B cell (primary cell): ENCODE results near the gene KCNC2. TPM values are rescaled to one million over a fixed set of nuclear protein-coding genes. Genes with fewer than 3 reads are reported as not detected.

Experiments
- ATAC-seq: fragments of 200-7000 bp; cut with Tn5 transposase; one replicate; pipeline ENCODE4 v1.10.0; 2021; ENCODE audit warnings: low read depth, mild to moderate bottlenecking, moderate number of reproducible peaks, moderate library complexity
- CTCF ChIA-PET: fragments of 350-600 bp; sonication (Branson Sonifier 250); formaldehyde crosslinking; loops from one replicate; lab custom pipeline; 2021; ENCODE audit warnings: antibody characterized with exemption, inconsistent platforms; lab: Charles Lee
- POLR2A ChIA-PET: fragments of 350-600 bp; sonication (Branson Sonifier 250); formaldehyde crosslinking; loops from one replicate; lab custom pipeline; 2021; ENCODE audit warnings: antibody characterized with exemption; lab: Charles Lee
- DNase-seq: peaks from one replicate; pipeline ENCODE4 v3.0.0; 2013
- H2AFZ ChIP-seq: 2 replicates; pipeline ENCODE4 v1.6.1; 2012; ENCODE audit warnings: mild to moderate bottlenecking, low read depth, low read length; ENCODE audit not compliant: insufficient read depth, poor library complexity, severe bottlenecking
- H3K27ac ChIP-seq, 2 donors: 1 replicate in 1 of 2; 2 replicates in 1 of 2; pipeline ENCODE4 v1.5.1; 2012 to 2013; ENCODE audit warnings: low read length in 2 of 2, mild to moderate bottlenecking in 2 of 2, moderate library complexity in 1 of 2
- H3K27me3 ChIP-seq, 4 experiments: fragments of 200-600 bp in 1 of 4; sonication (generic) in 1 of 4; replicated peaks in 1 of 4; 1 replicate in 2 of 4; 2 replicates in 2 of 4; pipeline versions ENCODE4 v1.6.1 to v1.7.0; 2013 to 2016; ENCODE audit warnings: low read length in 3 of 4, mild to moderate bottlenecking in 2 of 4, mixed read lengths in 1 of 4, moderate library complexity in 1 of 4; ENCODE audit not compliant: insufficient read depth in 4 of 4, control insufficient read depth in 3 of 4; ENCODE audit errors: control extremely low read depth in 1 of 4
- H3K36me3 ChIP-seq, 2 experiments: replicated peaks in 1 of 2; 1 replicate in 1 of 2; 2 replicates in 1 of 2; pipeline versions ENCODE4 v1.6.1 to v1.7.1; 2013; ENCODE audit warnings: low read length in 1 of 2; ENCODE audit not compliant: insufficient read depth in 2 of 2, control insufficient read depth in 1 of 2; ENCODE audit errors: control extremely low read depth in 1 of 2, extremely low read depth in 1 of 2
- H3K4me1 ChIP-seq, 2 donors: fragments of 200-600 bp in 1 of 2; sonication (generic) in 1 of 2; 1 replicate in 1 of 2; 2 replicates in 1 of 2; pipeline versions ENCODE4 v1.5.1 to v1.6.1; 2013 to 2017; ENCODE audit warnings: low read length in 2 of 2; ENCODE audit not compliant: control insufficient read depth in 2 of 2, insufficient read depth in 2 of 2
- H3K4me2 ChIP-seq: replicated peaks from 2 replicates; pipeline ENCODE3; 2012; ENCODE audit warnings: mild to moderate bottlenecking, low read depth, low read length; ENCODE audit not compliant: poor library complexity, severe bottlenecking
- H3K4me3 ChIP-seq, 5 experiments: fragments of 200-600 bp in 1 of 5; sonication (generic) in 1 of 5; 1 replicate in 3 of 5; 2 replicates in 2 of 5; pipeline versions ENCODE4 v1.5.1 to v1.7.0; 2011 to 2016; ENCODE audit warnings: low read length in 4 of 5, mild to moderate bottlenecking in 4 of 5, low read depth in 2 of 5, control low read depth in 1 of 5, moderate library complexity in 1 of 5; ENCODE audit not compliant: insufficient read depth in 1 of 5; ENCODE audit errors: control extremely low read depth in 1 of 5, extremely low read depth in 1 of 5
- H3K79me2 ChIP-seq: fragments of 200-600 bp; sonication (generic); one replicate; pipeline ENCODE4 v1.6.0; 2016; ENCODE audit warnings: low read length; ENCODE audit not compliant: control insufficient read depth, insufficient read depth
- H3K9ac ChIP-seq: fragments of 200-600 bp; sonication (generic); 2 replicates; pipeline ENCODE4 v1.6.1; 2017; ENCODE audit warnings: mild to moderate bottlenecking, low read length, moderate library complexity
- H3K9me3 ChIP-seq, 3 donors: one replicate each; pipeline versions ENCODE4 v1.6.1 to v1.7.1; 2013; ENCODE audit warnings: low read length in 2 of 3; ENCODE audit not compliant: control insufficient read depth in 2 of 3, insufficient read depth in 1 of 3; ENCODE audit errors: control extremely low read depth in 1 of 3
- H4K20me1 ChIP-seq: 2 replicates; pipeline ENCODE4 v1.6.0; 2012; ENCODE audit warnings: mild to moderate bottlenecking, low read length; ENCODE audit not compliant: insufficient read depth, control insufficient read depth, poor library complexity, severe bottlenecking
- H3K27ac Mint-ChIP-seq: one replicate; pipeline ENCODE4 v1.8.0; 2021; ENCODE audit warnings: mixed read lengths
- H3K27me3 Mint-ChIP-seq: one replicate; pipeline ENCODE4 v1.8.0; 2021; ENCODE audit warnings: mixed read lengths
- H3K4me1 Mint-ChIP-seq: one replicate; pipeline ENCODE4 v1.8.0; 2021; ENCODE audit warnings: mixed read lengths
- H3K4me3 Mint-ChIP-seq: one replicate; pipeline ENCODE4 v1.8.0; 2021; ENCODE audit warnings: mixed read lengths
- H3K9me3 Mint-ChIP-seq: one replicate; pipeline ENCODE4 v1.8.0; 2022; ENCODE audit warnings: mixed read lengths; ENCODE audit not compliant: insufficient read depth
- CTCF ChIP-seq: fragments of 200-600 bp; IDR thresholded peaks from one replicate; pipeline ENCODE4 v1.8.0; 2022; ENCODE audit warnings: antibody characterized with exemption, mild to moderate bottlenecking
- EZH2 ChIP-seq: IDR thresholded peaks from 2 replicates; pipeline ENCODE4 v1.6.1; 2012; ENCODE audit warnings: borderline replicate concordance, low read depth, mild to moderate bottlenecking, moderate library complexity, low read length; ENCODE audit not compliant: insufficient read depth, poor library complexity, severe bottlenecking
- WGBS: methylation state at CpG from one replicate; pipeline ENCODE4 v1.1.5; 2013; ENCODE audit warnings: missing lambda C conversion rate; ENCODE audit not compliant: insufficient coverage; 5-methylcytosine and 5-hydroxymethylcytosine counted together
- intact Hi-C: fragments of 100-400 bp; cut with micrococcal nuclease; formaldehyde crosslinking; loops from one replicate; pipeline ENCODE4 v1.10.0; 2022
- polyA plus RNA-seq: library from polyadenylated mRNA; depleted of rRNA; stranded (reverse); fragments of >200 nt; gene quantifications from 2 replicates; pipeline ENCODE4 v1.2.3, GENCODE V29; 2012
- total RNA-seq, 2 donors: library from RNA; stranded (reverse); fragments of 120-200 nt in 1 of 2; gene quantifications; 1 replicate in 1 of 2; 2 replicates in 1 of 2; pipeline versions ENCODE4 v1.2.3 to v1.2.4, GENCODE V29; 2013 to 2022

Gene KCNC2
- total and polyA plus RNA-seq, 2 donors (not counting 1 experiment from before 2014, with no cell fraction given) = not detected

- H3K27ac ChIP-seq = no peak overlapping the region
- H3K9ac ChIP-seq = no peak overlapping the region
- ATAC-seq = no peak
- no peak for DNase-seq
- CTCF ChIA-PET = no interaction called here
- H3K36me3 ChIP-seq = no peaks in the 10 kb centered on the region
- H3K4me2 ChIP-seq = no peak overlapping the region
- Mint-ChIP-seq H3K4me3 (no peak overlapping the region), H3K9me3 (no peaks in the 10 kb centered on the region), H3K4me1 (no peaks in the 10 kb centered on the region), H3K27me3 (no peaks in the 10 kb centered on the region), H3K27ac (no peak overlapping the region)
- intact Hi-C loops = no loop called here
- H3K79me2 ChIP-seq = no peaks in the 10 kb centered on the region
- no peak overlapping the region for H2AFZ ChIP-seq
- WGBS = 100% methylated on average over 1 of the region's 3 CpGs
- H4K20me1 ChIP-seq = no peaks in the 10 kb centered on the region
- H3K9me3 ChIP-seq = no peaks in the 10 kb centered on the region
- H3K27me3 ChIP-seq = no peaks in the 10 kb centered on the region
- no peaks in the 10 kb centered on the region for H3K4me1 ChIP-seq
- no peak overlapping the region for H3K4me3 ChIP-seq
- POLR2A ChIA-PET = no interaction called here
- no peak for TF ChIP-seq EZH2
- TF ChIP-seq CTCF = no peak
These were observed 15.4 kb downstream of the KCNC2 start for GRCh38 chr12:75194250-75194649.

- Mint-ChIP-seq H3K9me3 (no peaks in the 10 kb centered on the region), H3K4me3 (no peak overlapping the region), H3K27me3 (no peaks in the 10 kb centered on the region), H3K27ac (no peak overlapping the region), H3K4me1 (no peaks in the 10 kb centered on the region)
- Histone ChIP-seq H3K27ac (no peak overlapping the region), H3K79me2 (no peaks in the 10 kb centered on the region), H4K20me1 (no peaks in the 10 kb centered on the region), H2AFZ (no peak overlapping the region), H3K9me3 (no peaks in the 10 kb centered on the region), H3K4me1 (no peaks in the 10 kb centered on the region), H3K4me3 (no peak overlapping the region), H3K36me3 (no peaks in the 10 kb centered on the region), H3K27me3 (no peaks in the 10 kb centered on the region), H3K9ac (no peak overlapping the region), H3K4me2 (no peak overlapping the region)
- TF ChIP-seq CTCF (no peak), EZH2 (no peak)
- intact Hi-C loops = no loop called here
- no peak for ATAC-seq
- ChIA-PET POLR2A (no interaction called here), CTCF (no interaction called here)
- WGBS = no CpG with 5 or more reads among the region's 9 CpGs
- no peak for DNase-seq
These were observed 17.4 kb downstream of the KCNC2 start for GRCh38 chr12:75192196-75192595.
